ENCODE measurements around the gene PLEKHA7. TPM values are rescaled to one million over a fixed set of nuclear protein-coding genes. Genes with fewer than 3 reads are reported as not detected.
"Not testable (repeated sequence)": the region's sequence is repeated elsewhere in the genome, so short reads cannot be mapped to it uniquely, and the experiment has no call there.

Gene PLEKHA7
- total and polyA plus RNA-seq, 8 donors, result 12.8 to 82.3 (median 46.6) TPM

GRCh38 chr11:17036666-17037658, 22.7 kb upstream of the PLEKHA7 start:
- H3K9me3 ChIP-seq, result no peaks in the 10 kb centered on the region
- H3K4me1 ChIP-seq, result no peaks in the 10 kb centered on the region
- no peaks in the 10 kb centered on the region for H3K27me3 ChIP-seq
- no peak overlapping the region for H3K27ac ChIP-seq
- H3K36me3 ChIP-seq, result no peaks in the 10 kb centered on the region
- H3K4me3 ChIP-seq, result no peak overlapping the region
- intact Hi-C loops (cut with DNase I; ENCODE audit: low total_unique reads), result no loop called here
- DNase-seq, result peak; percentile 54 to 60
- TF ChIP-seq, protein P1, sequence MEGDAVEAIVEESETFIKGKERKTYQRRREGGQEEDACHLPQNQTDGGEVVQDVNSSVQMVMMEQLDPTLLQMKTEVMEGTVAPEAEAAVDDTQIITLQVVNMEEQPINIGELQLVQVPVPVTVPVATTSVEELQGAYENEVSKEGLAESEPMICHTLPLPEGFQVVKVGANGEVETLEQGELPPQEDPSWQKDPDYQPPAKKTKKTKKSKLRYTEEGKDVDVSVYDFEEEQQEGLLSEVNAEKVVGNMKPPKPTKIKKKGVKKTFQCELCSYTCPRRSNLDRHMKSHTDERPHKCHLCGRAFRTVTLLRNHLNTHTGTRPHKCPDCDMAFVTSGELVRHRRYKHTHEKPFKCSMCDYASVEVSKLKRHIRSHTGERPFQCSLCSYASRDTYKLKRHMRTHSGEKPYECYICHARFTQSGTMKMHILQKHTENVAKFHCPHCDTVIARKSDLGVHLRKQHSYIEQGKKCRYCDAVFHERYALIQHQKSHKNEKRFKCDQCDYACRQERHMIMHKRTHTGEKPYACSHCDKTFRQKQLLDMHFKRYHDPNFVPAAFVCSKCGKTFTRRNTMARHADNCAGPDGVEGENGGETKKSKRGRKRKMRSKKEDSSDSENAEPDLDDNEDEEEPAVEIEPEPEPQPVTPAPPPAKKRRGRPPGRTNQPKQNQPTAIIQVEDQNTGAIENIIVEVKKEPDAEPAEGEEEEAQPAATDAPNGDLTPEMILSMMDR (IDR thresholded peaks at IDR 0.05), result peak in 2 of 7 experiments; percentile 12 to 18
- TF ChIP-seq POLR2A (IDR thresholded peaks at IDR 0.05), result no peak
- TF ChIP-seq EP300 (IDR thresholded peaks at IDR 0.05), result no peak
- no peak for TF ChIP-seq POLR2AphosphoS5 (IDR thresholded peaks at IDR 0.05)
- WGBS, 5 donors, result 69 to 83% (median 71%) methylated on average over 2 to 6 of the region's 6 CpGs

- DNase-seq; H3K4me1 ChIP-seq; H3K27ac ChIP-seq; H3K36me3 ChIP-seq; H3K4me3 ChIP-seq; H3K27me3 ChIP-seq; H3K9me3 ChIP-seq; intact Hi-C loops (cut with DNase I; ENCODE audit: low total_unique reads): not testable (repeated sequence)
- WGBS, 5 donors, result 86 to 95% (median 91%) methylated on average over 7 to 10 of the region's 10 CpGs
These were observed 19.8 kb upstream of the PLEKHA7 start for GRCh38 chr11:17034027-17034426.

GRCh38 chr11:17026487-17027082, 12.4 kb upstream of the PLEKHA7 start:
- Histone ChIP-seq H3K4me3 (no peak overlapping the region), H3K27ac (no peak overlapping the region), H3K36me3 (peaks cover 0 to 18% (median 12%) of the 10 kb centered on the region in 4 donors), H3K27me3 (no peaks in the 10 kb centered on the region), H3K9me3 (no peaks in the 10 kb centered on the region), H3K4me1 (no peaks in the 10 kb centered on the region)
- DNase-seq, result no peak
- WGBS, 5 donors, result 82 to 91% (median 83%) methylated on average over 3 of the region's 3 CpGs
- TF ChIP-seq POLR2A (IDR thresholded peaks at IDR 0.05) (no peak), EP300 (IDR thresholded peaks at IDR 0.05) (no peak)
- TF ChIP-seq, protein P1 (IDR thresholded peaks at IDR 0.05), result no peak
- intact Hi-C loops (cut with DNase I; ENCODE audit: low total_unique reads), result no loop called here

DNA sequence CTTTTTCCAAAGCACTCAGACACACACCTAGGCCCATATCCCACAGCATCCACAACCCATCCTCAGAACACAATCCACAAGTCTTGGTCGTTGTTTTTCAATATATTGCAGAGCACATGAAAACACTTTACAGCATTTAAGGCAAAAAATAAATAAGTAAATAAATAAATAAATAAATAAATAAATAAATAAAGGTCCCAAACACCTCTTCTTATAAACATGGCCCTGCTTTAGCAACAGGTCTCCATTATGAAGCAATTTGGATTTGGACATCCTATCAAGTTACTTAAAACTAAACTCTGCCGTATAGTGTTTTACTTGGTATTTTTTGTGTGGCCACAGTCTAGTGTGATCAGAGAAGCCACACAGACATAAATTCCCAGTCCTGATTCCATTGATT, 10.7 kb upstream of the PLEKHA7 start:
- no peaks in the 10 kb centered on the region for H3K9me3 ChIP-seq
- H3K27ac ChIP-seq, result no peak overlapping the region
- no peaks in the 10 kb centered on the region for H3K27me3 ChIP-seq
- H3K4me1 ChIP-seq, result no peaks in the 10 kb centered on the region
- 81 to 89% (median 86%) methylated on average over 2 of the region's 2 CpGs for whole genome bisulfite sequencing, 5 donors
- no peak for TF ChIP-seq POLR2AphosphoS5 (IDR thresholded peaks at IDR 0.05)
- TF ChIP-seq POLR2A (IDR thresholded peaks at IDR 0.05), result no peak
- no peak for TF ChIP-seq EP300 (IDR thresholded peaks at IDR 0.05)
- TF ChIP-seq, protein P1 (IDR thresholded peaks at IDR 0.05), result no peak
- H3K36me3 ChIP-seq, result peaks cover 0 to 26% (median 21%) of the 10 kb centered on the region in 4 donors
- intact Hi-C loops (cut with DNase I; ENCODE audit: low total_unique reads), result no loop called here
- DNase-seq, result no peak
- no peak overlapping the region for H3K4me3 ChIP-seq
